ENCODE results near the gene CDK16. TPM values are rescaled to one million over a fixed set of nuclear protein-coding genes. Genes with fewer than 3 reads are reported as not detected.

CDK16 gene
- total RNA-seq, result 93.6 TPM

GRCh38 chrX:47218280-47218919, at the start of gene CDK16:
Gene CDK16, plus strand, starts transcription at chrX:47218681. Its CDS starts 4,877 bp downstream, at chrX:47223558.

GRCh38 chrX:47193475-47194193, 24.8 kb upstream of the CDK16 start, which contains the start of gene UBA1:
Gene UBA1, plus strand, starts transcription at chrX:47193829. Its CDS starts 4,974 bp downstream, at chrX:47198803.

GRCh38 chrX:47232803-47233332, 14.4 kb downstream of the CDK16 start, which contains the start of gene USP11:
Gene USP11, plus strand, starts transcription at chrX:47233009. Its CDS starts 35 bp downstream, at chrX:47233044.

Other genes starting within 250 kb of the CDK16 start
- gene RGN, start 140.2 kb upstream of the CDK16 start, total RNA-seq, result 6.9 TPM
- 51.3 TPM for gene NDUFB11, start 74.0 kb upstream of the CDK16 start, total RNA-seq
- 43.2 TPM for gene RBM10, start 73.5 kb upstream of the CDK16 start, total RNA-seq
- 147 TPM for gene UBA1, start 24.9 kb upstream of the CDK16 start, total RNA-seq
- 213 TPM for gene USP11, start 14.3 kb downstream of the CDK16 start, total RNA-seq
- gene ZNF157, start 151.9 kb downstream of the CDK16 start, total RNA-seq, result 5.0 TPM

Measured in parietal lobe (tissue), 1 donor.